T47D (cell line): ENCODE data around the gene SELENOP.

Experiments used
- DNase-seq, 2 experiments: peaks; one replicate each; pipeline versions ENCODE4 v3.0.0 to v3.0.0-alpha.2; 2011 to 2012; ENCODE audit warnings: low read depth in 1 of 2, low spot score in 1 of 2
- JUND ChIP-seq: IDR thresholded peaks from 2 replicates; pipeline ENCODE4 v1.6.1; 2012; ENCODE audit warnings: low read depth
- in situ Hi-C: cut with HindIII; loops from 2 replicates; pipeline ENCODE4 v1.10.0; 2016; ENCODE audit warnings: low sequenced_read_pairs, low pct_unique_long_range_greater_than_20kb

The SELENOP gene

DNA sequence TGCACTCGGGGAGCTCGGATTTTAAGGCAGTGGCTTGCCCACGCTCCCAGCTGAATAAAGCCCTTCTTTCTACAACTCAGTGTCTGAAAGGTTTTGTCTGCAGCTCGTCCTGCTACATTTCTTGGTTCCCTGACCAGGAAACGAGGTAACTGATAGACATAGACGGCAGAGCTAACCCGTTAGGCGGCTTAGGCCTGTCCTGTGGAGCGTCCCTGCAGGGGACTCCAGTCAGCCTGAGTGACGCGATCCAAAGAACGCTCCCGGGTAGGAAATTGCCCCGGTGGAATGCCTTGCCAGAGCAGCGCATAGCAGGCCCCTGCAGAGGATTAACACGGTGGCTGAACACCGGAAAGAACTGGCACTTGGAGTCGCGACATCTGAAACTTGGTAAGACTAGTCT, 1.8 kb upstream of the SELENOP start:
- in situ Hi-C loops: no loop called here
- DNase-seq: no peak
- no peak for TF ChIP-seq JUND

DNA sequence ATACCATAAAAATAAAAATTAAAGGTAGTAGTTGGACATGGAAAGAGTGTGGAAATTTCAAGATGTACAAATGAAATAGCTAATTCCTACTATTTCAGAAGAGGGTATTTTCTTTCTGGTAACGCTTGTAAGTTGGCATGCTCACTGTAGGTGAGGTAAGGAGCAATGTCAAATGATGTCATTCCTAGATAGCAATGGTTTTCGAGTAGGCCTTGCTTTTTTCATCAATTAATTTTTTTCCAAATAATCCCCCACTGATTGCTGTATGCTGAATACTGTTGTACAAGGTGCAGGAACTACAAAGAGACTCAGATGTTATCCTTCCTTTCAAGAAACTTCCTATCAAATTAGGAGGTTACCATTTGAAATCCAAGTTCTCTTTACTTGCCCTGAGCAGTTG, 928 bp upstream of the SELENOP start:
- TF ChIP-seq JUND: no peak
- DNase-seq: no peak
- in situ Hi-C loops: no loop called here

DNA sequence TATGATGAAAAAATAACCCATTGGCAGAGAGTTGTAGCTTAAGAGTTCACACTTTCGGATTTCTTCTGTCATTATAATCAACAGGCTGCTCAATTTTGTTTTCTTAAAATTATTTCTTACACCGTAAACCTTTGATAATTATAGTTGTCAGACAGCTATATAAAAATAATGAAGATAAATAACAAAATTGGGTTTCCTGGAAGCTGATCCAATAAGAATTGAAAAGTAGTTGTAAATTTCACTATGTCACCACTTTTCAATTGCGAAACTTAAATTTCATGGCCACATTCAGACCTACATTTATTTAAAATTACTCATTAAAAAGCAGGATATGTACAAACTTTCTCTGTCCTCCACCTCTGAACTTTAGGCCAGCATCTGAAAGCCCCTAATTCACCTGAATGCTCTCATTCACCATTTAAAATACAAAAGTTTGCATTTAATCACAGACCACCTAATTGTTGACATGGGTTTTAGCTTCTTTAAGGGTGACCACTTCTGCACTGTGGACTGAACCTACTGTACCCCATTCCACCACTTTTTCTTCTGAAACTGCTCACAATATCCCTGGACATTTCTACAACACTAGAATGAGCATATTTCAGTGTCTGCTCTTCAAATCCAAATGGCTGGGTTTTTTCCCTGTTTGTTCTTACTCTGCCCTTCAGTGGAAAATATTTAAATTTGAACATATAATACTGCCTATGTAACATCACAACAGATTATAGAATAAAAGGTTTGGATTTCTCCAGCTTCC, 680 bp downstream of the SELENOP start:
- in situ Hi-C loops: no loop called here
- TF ChIP-seq JUND: no peak
- no peak for DNase-seq

- TF ChIP-seq JUND: no peak
- in situ Hi-C loops: no loop called here
- DNase-seq: no peak
Observed at GRCh38 chr5:42808888-42809611, 2.6 kb downstream of the SELENOP start.

DNA sequence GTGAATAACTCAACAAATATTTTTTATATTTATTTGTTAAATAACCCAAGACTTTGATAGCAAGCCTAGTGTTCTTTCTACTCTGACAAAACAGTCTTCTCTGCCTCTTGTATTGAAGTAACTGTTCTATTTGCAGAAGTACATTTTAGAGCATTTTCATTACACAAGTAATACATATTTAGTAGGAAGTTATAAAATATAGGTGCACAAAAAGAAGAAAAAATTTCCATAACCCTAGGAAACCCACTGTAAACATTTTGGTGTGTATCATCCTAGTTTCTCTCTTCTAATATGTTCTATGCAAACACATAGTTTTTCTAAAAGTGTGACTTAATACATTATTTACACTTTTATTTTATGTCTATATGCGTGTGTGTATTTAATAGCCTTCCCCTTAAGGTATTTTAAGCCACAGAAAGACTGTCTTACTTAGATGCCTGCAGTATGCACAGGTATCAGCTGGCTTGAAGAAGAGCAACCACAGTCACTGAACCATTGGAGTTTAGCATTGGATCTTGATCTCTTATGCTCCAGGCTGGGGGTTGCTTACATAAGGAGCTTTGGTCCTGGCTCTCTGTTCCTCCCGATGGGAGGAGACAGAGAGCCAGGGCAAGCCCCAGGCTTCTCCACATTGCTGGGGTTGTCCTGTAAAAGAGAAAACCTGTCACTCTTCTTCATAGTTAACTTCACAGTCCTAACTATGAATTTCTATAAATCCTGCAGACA, 3.8 kb downstream of the SELENOP start:
- no peak for TF ChIP-seq JUND
- in situ Hi-C loops: no loop called here
- peak in 1 of 2 experiments; percentile 65 for DNase-seq

DNA sequence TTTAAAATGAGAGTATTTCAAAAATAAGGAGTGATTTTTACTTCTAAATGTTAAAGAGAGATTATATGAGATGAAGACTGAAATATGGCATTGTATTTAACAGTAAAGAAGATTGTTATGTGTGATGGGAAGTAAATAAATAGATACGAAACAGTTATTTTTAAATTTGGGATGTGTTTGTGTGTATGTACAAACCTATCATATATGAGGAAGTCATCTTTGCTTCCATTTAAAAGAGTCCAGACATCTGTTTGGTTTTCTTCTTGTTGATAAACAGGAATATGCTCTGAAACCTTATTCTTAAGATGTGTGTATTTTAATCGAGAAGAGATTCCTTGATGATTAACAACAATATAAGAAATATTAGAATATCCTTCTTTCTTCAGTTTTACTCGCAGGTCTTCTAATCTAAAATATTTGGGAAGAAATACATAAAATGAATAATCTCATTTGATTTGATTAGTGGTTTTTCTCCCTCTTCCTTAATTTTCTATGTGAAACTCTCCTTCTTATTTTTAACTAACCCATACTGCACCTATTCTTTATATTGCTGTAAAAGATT, 4.9 kb downstream of the SELENOP start:
- no peak for DNase-seq
- no peak for TF ChIP-seq JUND
- in situ Hi-C loops: no loop called here

DNA sequence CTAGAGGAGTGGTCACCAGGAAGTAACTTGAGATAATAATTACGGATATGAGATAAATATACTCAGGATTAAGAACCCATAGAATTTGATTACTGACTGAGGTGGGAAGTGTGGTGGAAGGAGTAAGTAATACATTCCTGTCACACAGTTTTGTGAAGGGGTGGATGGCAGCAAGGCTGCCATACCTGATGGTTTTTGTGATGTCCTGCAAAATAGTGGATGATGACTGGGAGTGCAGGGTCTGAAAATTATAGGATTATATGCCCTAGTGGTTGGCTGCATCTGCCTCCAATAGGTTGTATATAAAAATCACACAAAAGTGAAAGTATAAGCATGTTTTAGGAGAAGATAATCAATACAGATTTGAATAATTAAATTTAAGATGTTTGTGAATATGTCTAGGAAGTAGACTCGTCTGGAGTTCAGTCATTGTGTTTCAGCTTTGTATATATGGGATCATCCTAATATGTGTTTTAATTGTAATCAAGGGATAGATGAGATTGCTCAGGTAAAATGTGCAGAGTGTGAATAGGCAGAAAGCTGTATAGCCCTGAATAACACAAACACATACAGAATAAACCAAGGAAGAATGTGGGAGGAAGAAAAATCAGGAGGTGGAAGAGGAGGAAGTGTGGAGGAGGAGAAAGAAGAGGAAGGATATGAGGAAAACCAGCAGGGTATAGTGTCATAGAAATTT, 5.5 kb downstream of the SELENOP start:
- TF ChIP-seq JUND: no peak
- in situ Hi-C loops: no loop called here
- DNase-seq: no peak

GRCh38 chr5:42804717-42805339, 6.9 kb downstream of the SELENOP start:
- no peak for DNase-seq
- in situ Hi-C loops: no loop called here
- TF ChIP-seq JUND: no peak

GRCh38 chr5:42801516-42802166, 10.1 kb downstream of the SELENOP start:
- in situ Hi-C loops: no loop called here

DNA sequence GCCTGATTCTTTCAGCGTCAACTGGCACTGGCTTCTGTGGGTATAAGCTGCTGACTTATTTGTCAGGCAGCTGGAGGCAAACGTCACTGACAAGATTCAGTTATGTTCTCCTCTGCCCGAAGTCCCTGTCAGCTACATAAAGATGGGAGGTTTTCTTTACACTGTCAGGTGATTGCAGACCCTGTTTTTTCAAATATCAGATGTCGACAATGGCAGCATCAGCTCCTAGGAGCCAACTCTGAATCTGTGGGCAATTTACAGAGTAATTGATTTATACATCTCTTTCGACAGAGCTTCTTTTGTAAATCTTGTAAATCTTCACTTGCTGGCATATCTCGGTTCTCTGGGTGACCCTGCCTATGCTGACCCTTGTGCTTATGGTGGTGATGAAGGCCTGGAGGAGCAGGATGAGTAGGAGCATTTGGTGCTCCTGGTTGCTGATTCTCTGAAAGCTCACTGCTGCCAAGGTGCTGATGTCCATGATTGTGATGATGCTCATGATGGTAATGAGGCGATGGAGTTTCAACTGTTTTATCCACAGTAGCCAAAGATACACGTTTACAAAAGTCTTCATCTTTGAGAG, 10.9 kb downstream of the SELENOP start:
- DNase-seq: no peak
- in situ Hi-C loops: no loop called here
- TF ChIP-seq JUND: no peak

More at GRCh38 chr5:42801516-42802166, 10.1 kb downstream of the SELENOP start:
- TF ChIP-seq JUND: no peak
- no peak for DNase-seq

GRCh38 chr5:42799668-42800114, 12.0 kb downstream of the SELENOP start:
- in situ Hi-C loops: no loop called here
- TF ChIP-seq JUND: no peak
- no peak for DNase-seq
